22Rv1 (cell line): ENCODE data around the gene SETD7.

Experiments used
- CTCF ChIP-seq: fragments of 450-650 bp; IDR thresholded peaks from 2 replicates; pipeline ENCODE4 v1.5.1; 2017; ENCODE audit warnings: mild to moderate bottlenecking
- ZFX ChIP-seq: fragments of 450-650 bp; IDR thresholded peaks from 2 replicates; pipeline ENCODE4 v1.6.1; 2017; ENCODE audit warnings: antibody characterized with exemption, borderline replicate concordance

- TF ChIP-seq CTCF (no peak), ZFX (no peak)
Measured at GRCh38 chr4:139525414-139525813, 30.6 kb downstream of the SETD7 start.
